Omental fat pad (tissue), 4 donors: Measurements from ENCODE around the gene IZUMO4. TPM values are rescaled to one million over a fixed set of nuclear protein-coding genes. Genes with fewer than 3 reads are reported as not detected.

ENCODE experiments used
- ATAC-seq: fragments of 150-250 bp; one replicate; pipeline ENCODE4 v1.9.1; 2016; ENCODE audit warnings: mild to moderate bottlenecking, moderate library complexity; ENCODE audit not compliant: low FRiP score
- DNase-seq: peaks from one replicate; pipeline ENCODE4 v3.0.0-alpha.2; 2019; ENCODE audit warnings: low spot score
- total RNA-seq, 4 donors: library from RNA; depleted of rRNA; stranded (reverse); fragments of >200 nt; gene quantifications; one replicate each; pipeline ENCODE4 v1.1.0, GENCODE V29; 2016
- TF ChIP-seq, protein P1 (sequence below), 3 donors: fragments of 450-650 bp; IDR thresholded peaks; one replicate each; pipeline ENCODE4 v1.5.1; 2016 to 2017; ENCODE audit warnings: antibody characterized with exemption in 3 of 3, mild to moderate bottlenecking in 3 of 3, moderate library complexity in 2 of 3

IZUMO4 gene
- total RNA-seq, 4 donors from 2014 or later = 3.7 to 5.5 (median 4.6) TPM

DNA sequence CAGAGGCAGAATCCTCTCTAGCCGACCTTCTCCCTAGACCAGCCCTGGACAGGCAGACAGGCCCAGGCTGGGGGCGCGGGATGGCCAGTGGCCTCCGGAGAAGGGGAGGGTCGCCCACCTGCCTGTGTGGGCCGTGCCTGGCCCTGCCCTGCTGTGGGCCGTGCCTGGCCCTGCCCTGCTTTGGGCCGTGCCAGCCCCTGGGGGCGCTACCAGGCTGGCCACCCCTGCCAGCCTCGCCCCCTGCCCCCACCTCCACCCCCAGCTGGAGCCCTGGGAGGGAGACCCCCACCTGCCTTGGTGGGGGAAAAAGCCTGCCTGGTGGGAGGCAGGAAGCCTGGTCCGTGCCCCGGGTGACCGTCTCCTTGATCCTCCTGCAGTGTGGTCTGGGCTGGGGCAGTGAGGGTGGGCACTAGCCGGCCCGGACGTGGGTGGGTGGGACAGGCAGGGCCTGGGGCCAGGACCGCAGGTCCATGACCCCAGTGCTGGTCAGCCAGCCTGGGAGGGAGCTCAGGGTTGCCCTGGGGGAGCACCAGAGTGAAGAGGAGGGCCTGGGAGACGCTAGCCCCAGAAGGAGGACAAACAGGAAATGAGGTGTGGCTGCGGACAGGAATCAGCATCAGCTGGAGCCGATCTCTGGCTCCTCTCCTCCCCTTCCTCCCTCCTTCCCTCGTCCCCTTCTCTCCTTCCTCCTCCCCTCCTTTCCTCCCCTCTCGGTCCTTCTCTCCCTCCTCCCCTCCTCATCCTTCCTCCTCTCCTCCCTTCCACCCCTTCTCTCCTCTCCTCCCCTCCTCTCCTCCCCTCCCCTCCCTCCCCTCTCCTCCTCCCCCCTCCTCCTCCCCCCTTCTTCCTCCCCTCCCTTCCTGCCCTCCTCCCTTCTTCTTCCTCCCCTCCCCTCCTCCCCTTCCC lies 40.5 kb upstream of the IZUMO4 start:
- ATAC-seq = no peak
- TF ChIP-seq, protein P1, sequence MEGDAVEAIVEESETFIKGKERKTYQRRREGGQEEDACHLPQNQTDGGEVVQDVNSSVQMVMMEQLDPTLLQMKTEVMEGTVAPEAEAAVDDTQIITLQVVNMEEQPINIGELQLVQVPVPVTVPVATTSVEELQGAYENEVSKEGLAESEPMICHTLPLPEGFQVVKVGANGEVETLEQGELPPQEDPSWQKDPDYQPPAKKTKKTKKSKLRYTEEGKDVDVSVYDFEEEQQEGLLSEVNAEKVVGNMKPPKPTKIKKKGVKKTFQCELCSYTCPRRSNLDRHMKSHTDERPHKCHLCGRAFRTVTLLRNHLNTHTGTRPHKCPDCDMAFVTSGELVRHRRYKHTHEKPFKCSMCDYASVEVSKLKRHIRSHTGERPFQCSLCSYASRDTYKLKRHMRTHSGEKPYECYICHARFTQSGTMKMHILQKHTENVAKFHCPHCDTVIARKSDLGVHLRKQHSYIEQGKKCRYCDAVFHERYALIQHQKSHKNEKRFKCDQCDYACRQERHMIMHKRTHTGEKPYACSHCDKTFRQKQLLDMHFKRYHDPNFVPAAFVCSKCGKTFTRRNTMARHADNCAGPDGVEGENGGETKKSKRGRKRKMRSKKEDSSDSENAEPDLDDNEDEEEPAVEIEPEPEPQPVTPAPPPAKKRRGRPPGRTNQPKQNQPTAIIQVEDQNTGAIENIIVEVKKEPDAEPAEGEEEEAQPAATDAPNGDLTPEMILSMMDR (IDR thresholded peaks at IDR 0.05) = no peak
- no peak for DNase-seq

DNA sequence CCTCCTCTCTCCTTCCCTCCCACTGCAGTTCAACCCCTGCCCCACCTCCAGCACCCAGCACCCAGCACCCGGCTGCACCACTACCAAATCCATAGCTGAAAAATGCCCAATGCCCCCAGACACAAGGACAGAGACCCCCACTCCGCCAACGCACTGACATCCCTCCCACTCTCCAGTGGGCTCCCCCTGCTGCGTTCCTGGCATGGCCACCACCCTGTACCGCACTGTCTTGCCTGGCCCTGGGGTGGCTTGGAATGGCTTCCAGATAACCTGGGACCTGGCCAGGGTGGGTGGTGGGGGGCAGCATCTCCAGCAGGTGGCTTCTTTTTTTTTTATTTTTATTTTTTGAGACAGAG lies 39.9 kb upstream of the IZUMO4 start:
- TF ChIP-seq, protein P1 (IDR thresholded peaks at IDR 0.05) = no peak
- ATAC-seq (no peak), DNase-seq (no peak)

DNA sequence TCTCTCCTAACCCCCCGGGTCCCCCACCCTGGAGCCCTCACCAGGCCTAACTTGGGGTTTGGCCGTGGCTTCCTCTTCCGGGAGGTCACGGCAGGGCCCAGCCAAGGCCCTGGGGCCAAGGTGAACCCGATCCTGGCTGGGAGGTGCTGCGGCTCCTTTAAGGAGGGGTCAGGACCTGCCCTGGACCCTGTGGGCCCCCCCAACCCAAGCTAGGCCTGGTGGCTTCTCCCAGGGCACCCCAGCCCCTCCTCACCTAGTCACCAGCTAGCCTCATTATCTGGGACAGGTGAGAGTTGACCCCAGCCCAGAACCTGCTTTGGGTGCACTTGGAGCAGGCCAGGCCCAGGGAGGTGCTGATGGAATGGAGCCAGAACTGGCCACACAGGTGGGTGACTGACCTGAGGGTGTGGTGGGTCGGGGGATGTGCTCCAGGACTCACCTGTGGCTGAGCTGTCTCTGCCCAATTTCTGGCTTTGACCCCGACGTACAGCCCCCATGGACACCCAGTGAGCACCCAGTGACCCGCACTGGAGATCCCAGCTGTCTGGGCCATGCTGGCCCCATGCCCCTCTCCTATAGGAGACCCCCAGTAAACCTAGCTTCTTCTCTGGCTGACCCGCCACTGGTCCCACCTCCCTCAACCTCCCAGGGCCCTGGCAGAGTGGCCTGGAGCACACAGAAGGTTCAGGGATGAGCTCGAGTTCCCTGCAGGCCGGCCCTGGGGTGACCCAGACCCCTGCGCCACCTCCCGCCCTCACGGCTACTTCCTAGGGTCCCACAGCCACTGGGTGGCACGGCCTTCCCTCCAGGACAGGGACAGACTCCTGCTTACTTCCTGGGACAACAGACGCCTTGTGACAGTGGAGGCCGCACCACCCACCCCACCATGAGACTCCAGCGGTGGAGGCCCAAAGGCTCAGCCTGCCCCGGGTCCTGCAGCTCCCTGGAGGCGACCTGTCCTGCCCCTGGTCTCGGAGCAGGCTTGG lies 38.9 kb upstream of the IZUMO4 start:
- DNase-seq (no peak), ATAC-seq (no peak)
- TF ChIP-seq, protein P1 (IDR thresholded peaks at IDR 0.05) = no peak

DNA sequence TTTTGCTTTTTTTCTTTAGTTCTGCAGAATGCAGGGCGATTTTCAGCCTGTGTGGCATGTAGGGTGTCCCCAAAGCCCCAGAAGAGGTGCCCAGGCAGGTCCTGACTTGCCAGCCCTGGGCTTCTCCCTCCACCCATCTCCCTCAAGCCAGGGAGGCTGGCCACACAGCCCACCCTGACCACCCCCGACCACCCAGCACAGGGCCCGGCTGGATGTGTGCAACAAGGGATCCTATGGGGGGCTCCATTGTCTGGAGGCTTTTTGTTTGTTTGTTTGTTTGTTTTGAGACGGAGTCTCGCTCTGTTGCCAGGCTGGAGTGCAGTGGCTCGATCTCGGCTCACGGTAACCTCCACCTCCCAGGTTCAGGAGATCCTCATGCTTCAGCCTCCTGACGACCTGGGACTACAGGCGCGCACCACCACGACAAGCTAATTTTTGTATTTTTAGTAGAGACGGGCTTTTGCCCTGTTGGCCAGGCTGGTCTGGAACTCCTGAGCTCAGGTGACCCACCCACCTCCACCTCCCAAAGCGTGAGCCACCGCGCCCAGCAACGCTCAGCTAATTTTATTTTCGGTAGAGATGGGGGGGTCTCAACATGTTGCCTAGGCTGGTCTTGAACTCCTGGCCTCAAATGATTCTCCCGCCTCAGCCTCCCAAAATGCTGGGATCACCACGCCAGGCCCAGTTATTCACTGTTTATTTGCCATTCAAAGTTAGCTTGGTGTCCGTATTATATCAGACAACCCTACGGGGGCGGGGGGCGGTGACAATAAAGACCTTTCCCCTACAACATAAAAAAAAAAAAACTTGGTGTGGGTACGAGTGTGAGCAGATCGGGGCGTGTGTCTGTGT lies 37.9 kb upstream of the IZUMO4 start:
- TF ChIP-seq, protein P1 (IDR thresholded peaks at IDR 0.05) = no peak
- no peak for DNase-seq
- no peak for ATAC-seq

DNA sequence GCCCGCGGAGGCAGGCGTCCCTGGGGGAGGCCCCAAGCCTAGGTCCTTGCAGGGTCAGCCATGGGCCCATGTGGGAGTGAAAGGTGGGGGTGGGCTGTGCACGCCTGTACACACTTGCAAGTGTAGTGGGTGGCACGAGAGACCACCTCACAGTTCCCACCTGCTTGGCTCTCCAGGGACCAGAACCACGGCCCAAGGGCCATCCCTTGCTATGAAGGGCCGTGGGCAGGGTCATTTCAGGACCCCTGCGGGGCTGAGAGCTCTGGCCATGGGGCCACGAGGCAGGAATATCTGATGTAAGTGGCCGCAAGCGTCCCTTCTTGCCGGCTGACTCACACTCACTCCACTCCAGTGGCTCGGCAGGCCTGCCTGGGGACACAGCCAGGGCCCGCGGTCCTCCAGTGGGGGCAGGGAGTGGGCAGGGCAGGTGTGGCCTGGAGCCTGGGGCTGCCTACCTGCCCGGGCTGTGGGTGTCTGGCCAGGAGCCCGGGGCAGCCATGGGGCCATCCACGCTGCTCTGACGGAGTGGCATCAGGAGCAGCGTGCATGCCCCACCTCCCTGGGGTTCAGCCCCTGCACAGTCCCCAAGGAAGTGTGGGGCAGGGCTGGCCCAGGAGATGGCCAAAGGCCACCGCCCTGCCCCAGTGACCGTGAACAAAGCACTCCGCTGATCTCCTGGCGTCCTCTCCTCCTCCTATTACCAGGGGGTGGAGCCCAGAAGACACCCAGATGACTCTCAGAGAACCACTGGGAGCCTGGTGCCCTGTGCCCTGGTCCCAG lies 37.1 kb upstream of the IZUMO4 start:
- ATAC-seq (no peak), DNase-seq (no peak)
- TF ChIP-seq, protein P1 (IDR thresholded peaks at IDR 0.05) = no peak
